ENCODE results near the gene RXRA. TPM values are rescaled to one million over a fixed set of nuclear protein-coding genes. Genes with fewer than 3 reads are reported as not detected.
A peak's percentile ranks its signal among the peaks of the same experiment; 100 is the strongest.

Gene RXRA
- total RNA-seq, 3 donors from 2014 or later, result 31.0 to 63.0 (median 31.5) TPM

DNA sequence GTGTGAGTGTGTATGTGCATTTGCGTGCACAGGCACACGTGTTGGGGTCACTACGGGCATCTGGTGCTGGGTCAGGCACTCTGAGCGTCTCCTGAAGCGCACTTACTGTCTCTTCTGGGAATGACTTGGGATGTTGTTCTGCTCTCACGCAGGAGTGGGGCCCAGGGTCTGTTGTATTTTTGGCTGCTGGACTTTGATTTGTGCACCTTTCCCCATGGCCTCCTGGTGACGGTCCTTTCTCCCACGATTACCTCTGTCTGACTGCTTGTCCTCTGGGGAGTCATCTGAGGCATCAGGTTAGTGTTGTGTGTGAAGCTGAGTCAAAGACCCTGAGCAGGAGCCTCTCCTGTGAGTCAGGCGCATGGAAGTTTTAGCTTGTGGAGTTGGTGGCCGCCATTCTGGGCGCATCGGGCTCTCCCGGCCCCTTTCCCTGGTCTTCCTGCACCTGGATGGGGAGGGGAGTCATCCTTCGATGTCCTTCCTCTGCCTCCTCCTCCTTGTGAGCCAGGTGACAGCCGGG, 62.1 kb downstream of the RXRA start:
- Histone ChIP-seq H3K9me3 (no peaks in the 10 kb centered on the region), H3K4me1 (peaks cover 11 to 34% of the 10 kb centered on the region in 2 donors), H3K4me3 (no peak overlapping the region), H3K27me3 (no peaks in the 10 kb centered on the region), H3K36me3 (no peaks in the 10 kb centered on the region), H3K27ac (peak overlapping the region in 1 of 2 donors; percentile 5)
- intact Hi-C loops (cut with DNase I; ENCODE audit: low total_unique reads), result no loop called here
- TF ChIP-seq POLR2A (IDR thresholded peaks at IDR 0.05) (no peak), POLR2AphosphoS5 (IDR thresholded peaks at IDR 0.05) (no peak)
- TF ChIP-seq, protein P1, sequence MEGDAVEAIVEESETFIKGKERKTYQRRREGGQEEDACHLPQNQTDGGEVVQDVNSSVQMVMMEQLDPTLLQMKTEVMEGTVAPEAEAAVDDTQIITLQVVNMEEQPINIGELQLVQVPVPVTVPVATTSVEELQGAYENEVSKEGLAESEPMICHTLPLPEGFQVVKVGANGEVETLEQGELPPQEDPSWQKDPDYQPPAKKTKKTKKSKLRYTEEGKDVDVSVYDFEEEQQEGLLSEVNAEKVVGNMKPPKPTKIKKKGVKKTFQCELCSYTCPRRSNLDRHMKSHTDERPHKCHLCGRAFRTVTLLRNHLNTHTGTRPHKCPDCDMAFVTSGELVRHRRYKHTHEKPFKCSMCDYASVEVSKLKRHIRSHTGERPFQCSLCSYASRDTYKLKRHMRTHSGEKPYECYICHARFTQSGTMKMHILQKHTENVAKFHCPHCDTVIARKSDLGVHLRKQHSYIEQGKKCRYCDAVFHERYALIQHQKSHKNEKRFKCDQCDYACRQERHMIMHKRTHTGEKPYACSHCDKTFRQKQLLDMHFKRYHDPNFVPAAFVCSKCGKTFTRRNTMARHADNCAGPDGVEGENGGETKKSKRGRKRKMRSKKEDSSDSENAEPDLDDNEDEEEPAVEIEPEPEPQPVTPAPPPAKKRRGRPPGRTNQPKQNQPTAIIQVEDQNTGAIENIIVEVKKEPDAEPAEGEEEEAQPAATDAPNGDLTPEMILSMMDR (IDR thresholded peaks at IDR 0.05), result no peak
- DNase-seq (ENCODE audit: low spot score in 2 of 2), result no peak

DNA sequence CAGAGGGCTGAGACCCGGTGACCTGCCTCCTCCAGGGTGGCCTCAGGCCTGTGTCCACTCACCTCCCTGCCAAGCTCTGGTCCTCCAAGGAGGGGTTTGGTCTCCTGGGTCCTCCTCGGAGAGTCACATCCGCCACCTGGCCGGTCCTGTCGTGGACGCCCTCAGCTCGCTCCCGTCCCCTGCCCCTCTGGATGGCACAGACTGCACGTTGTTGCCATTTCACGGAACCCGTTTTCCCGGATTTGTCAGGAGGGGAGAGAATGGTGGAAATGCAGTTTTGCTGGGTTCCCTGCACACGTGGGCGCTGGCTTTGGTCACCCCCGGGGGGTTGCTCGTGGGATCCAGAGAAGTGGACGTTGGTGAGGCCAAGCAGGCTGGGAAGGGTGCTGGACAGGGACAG, 62.7 kb downstream of the RXRA start:
- H3K4me3 ChIP-seq, result no peak overlapping the region
- no peaks in the 10 kb centered on the region for H3K9me3 ChIP-seq
- no peaks in the 10 kb centered on the region for H3K27me3 ChIP-seq
- intact Hi-C loops (cut with DNase I; ENCODE audit: low total_unique reads), result no loop called here
- H3K36me3 ChIP-seq, result no peaks in the 10 kb centered on the region
- H3K27ac ChIP-seq, result peak overlapping the region in 1 of 2 donors; percentile 5
- TF ChIP-seq POLR2AphosphoS5 (IDR thresholded peaks at IDR 0.05), result no peak
- TF ChIP-seq, protein P1 (IDR thresholded peaks at IDR 0.05), result no peak
- no peak for TF ChIP-seq POLR2A (IDR thresholded peaks at IDR 0.05)
- peaks cover 9 to 34% of the 10 kb centered on the region in 2 donors for H3K4me1 ChIP-seq
- DNase-seq (ENCODE audit: low spot score in 2 of 2), result no peak

DNA sequence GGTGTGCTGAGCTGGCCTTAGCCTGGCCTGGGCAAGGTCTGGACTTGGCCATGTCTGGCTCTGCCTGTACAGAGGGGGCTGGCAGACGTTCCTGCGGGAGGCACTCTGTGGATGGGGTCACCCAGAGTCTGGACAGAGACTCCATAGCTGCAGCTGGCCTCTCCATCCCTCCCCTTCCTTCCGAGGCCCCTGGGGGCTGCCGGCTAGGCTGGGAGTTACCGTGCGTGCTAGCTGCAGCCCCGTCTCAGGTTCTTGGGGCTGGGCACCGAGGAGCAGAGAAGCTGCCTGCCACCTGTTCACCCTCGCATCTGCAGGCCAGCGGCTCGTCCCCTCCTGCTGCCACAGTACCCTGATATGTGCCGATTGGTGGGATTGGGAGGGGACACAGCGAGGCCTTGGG, 63.4 kb downstream of the RXRA start:
- Histone ChIP-seq H3K4me3 (no peak overlapping the region), H3K9me3 (no peaks in the 10 kb centered on the region), H3K27me3 (no peaks in the 10 kb centered on the region), H3K4me1 (peaks cover 9 to 29% of the 10 kb centered on the region in 2 donors), H3K27ac (no peak overlapping the region), H3K36me3 (no peaks in the 10 kb centered on the region)
- TF ChIP-seq POLR2A (IDR thresholded peaks at IDR 0.05) (no peak), POLR2AphosphoS5 (IDR thresholded peaks at IDR 0.05) (no peak)
- TF ChIP-seq, protein P1 (IDR thresholded peaks at IDR 0.05), result no peak
- DNase-seq (ENCODE audit: low spot score in 2 of 2), result no peak
- intact Hi-C loops (cut with DNase I; ENCODE audit: low total_unique reads), result no loop called here

DNA sequence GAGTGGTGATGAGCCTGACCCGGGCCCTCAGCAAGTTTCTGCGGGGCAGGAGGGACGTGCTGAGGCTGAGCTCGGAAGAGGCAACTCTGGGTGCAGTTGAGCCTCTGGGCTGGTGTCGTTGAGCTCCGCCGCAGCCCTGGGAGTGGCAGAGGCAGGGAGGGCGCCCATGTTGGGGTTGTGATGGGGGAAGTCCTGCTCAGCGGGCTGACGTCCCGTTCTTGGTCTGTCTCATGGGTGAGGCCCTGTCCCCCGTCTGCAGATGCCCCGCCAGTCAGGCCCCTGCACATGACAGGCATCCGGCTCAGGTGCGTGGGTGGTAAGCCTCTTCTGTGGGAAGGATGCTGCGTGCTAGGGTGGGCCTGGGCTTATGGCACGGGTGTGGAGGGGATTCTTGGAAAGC, 64.3 kb downstream of the RXRA start:
- Histone ChIP-seq H3K4me1 (peaks cover 8 to 20% of the 10 kb centered on the region in 2 donors), H3K27ac (peak overlapping the region in 1 of 2 donors; percentile 40)
- no peak for TF ChIP-seq POLR2A (IDR thresholded peaks at IDR 0.05)
- TF ChIP-seq, protein P1 (IDR thresholded peaks at IDR 0.05), result no peak
- no peak for TF ChIP-seq POLR2AphosphoS5 (IDR thresholded peaks at IDR 0.05)

DNA sequence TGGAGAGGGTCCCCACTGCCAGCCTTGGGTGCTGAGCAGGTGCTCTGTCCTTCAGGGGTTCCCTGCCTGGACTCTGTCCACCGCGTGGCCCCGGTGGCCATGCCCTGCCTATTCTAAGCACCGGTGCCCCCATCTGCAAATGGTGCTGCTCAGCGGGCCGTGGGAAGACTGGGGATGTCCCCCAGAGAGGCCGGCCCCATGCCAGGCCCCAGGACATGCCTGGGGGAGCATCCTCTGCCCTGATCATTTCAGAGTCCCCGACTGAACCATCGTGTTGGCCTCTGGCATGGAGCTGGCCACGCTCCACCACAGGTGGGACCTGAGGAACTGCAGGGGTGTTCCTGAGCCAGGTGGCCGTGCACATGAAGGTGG, 64.7 kb downstream of the RXRA start:
- H3K9me3 ChIP-seq, result no peaks in the 10 kb centered on the region
- peak overlapping the region in 1 of 2 donors; percentile 46 for H3K27ac ChIP-seq
- no peak overlapping the region for H3K4me3 ChIP-seq
- H3K36me3 ChIP-seq, result no peaks in the 10 kb centered on the region
- H3K4me1 ChIP-seq, result peaks cover 6 to 18% of the 10 kb centered on the region in 2 donors
- TF ChIP-seq POLR2A (IDR thresholded peaks at IDR 0.05) (no peak), POLR2AphosphoS5 (IDR thresholded peaks at IDR 0.05) (no peak)
- TF ChIP-seq, protein P1 (IDR thresholded peaks at IDR 0.05), result no peak
- intact Hi-C loops (cut with DNase I; ENCODE audit: low total_unique reads), result no loop called here
- no peaks in the 10 kb centered on the region for H3K27me3 ChIP-seq
- DNase-seq (ENCODE audit: low spot score in 2 of 2), result no peak

More for the DNA sequence above, 64.3 kb downstream of the RXRA start:
- H3K36me3 ChIP-seq, result no peaks in the 10 kb centered on the region
- intact Hi-C loops (cut with DNase I; ENCODE audit: low total_unique reads), result no loop called here
- no peaks in the 10 kb centered on the region for H3K27me3 ChIP-seq
- H3K9me3 ChIP-seq, result no peaks in the 10 kb centered on the region
- DNase-seq (ENCODE audit: low spot score in 2 of 2), result no peak
- no peak overlapping the region for H3K4me3 ChIP-seq
